ENCODE data around the gene MACROD2.

MACROD2 gene

GRCh38 chr20:14632906-14633305 is 637.6 kb downstream of the MACROD2 start:
- H3K4me3 Mint-ChIP-seq: no peak overlapping the region
- no peaks in the 10 kb centered on the region for H3K4me1 Mint-ChIP-seq (ENCODE audit: low read depth)
- peaks cover 11% of the 10 kb centered on the region for H3K9me3 Mint-ChIP-seq
- H3K36me3 Mint-ChIP-seq (ENCODE audit: low read depth): no peaks in the 10 kb centered on the region
- H3K27ac Mint-ChIP-seq: no peak overlapping the region
- no peaks in the 10 kb centered on the region for H3K27me3 Mint-ChIP-seq (ENCODE audit: low read depth)

GRCh38 chr20:14633507-14633906 is 638.2 kb downstream of the MACROD2 start:
- peaks cover 11% of the 10 kb centered on the region for H3K9me3 Mint-ChIP-seq
- H3K4me1 Mint-ChIP-seq (ENCODE audit: low read depth): no peaks in the 10 kb centered on the region
- H3K4me3 Mint-ChIP-seq: no peak overlapping the region
- no peaks in the 10 kb centered on the region for H3K36me3 Mint-ChIP-seq (ENCODE audit: low read depth)
- no peak overlapping the region for H3K27ac Mint-ChIP-seq
- no peaks in the 10 kb centered on the region for H3K27me3 Mint-ChIP-seq (ENCODE audit: low read depth)

DNA sequence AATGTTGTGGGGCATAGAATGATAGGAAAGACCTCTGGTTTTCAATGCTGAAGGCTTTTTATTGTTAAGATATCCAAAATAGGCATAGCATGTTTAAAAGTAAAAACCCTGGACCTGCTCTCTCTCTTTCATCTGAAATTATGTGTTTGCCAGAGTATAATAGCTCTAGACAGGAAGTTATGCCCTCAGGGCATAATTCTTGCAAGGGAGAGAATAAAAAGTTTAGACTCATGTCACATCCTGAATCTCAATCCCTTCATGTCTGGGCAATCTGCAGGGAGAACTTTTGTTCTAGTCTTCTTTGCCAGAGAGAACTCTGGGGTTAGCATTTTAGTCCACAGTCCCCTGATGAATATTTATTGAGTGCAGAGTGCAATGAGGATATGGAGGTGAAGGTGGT is 639.3 kb downstream of the MACROD2 start:
- Mint-ChIP-seq H3K4me3 (no peak overlapping the region), H3K9me3 (peaks cover 15% of the 10 kb centered on the region), H3K27me3 (ENCODE audit: low read depth) (no peaks in the 10 kb centered on the region), H3K36me3 (ENCODE audit: low read depth) (no peaks in the 10 kb centered on the region), H3K27ac (no peak overlapping the region), H3K4me1 (ENCODE audit: low read depth) (no peaks in the 10 kb centered on the region)

DNA sequence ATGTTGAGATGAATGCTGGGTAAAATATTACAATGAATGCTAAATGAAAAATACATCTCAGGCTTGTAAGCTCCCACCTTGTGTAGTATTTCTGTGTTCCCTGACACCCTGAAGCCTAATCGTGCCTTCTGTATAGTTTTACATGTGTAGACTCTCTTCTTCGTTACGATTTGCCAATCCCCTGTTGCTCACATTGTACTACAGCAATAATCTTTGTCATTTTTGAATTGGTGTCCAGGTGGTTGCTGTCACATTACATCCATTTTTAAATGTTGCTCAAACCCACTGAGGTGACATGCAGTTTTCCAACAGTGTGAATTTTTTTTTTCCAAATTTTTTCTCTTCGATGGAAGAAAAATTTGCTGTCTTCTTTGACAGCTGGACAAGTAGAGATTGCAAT is 642.1 kb downstream of the MACROD2 start:
- H3K27me3 Mint-ChIP-seq (ENCODE audit: low read depth): no peaks in the 10 kb centered on the region
- H3K9me3 Mint-ChIP-seq: peaks cover 21% of the 10 kb centered on the region
- no peak overlapping the region for H3K27ac Mint-ChIP-seq
- no peak overlapping the region for H3K4me3 Mint-ChIP-seq
- no peaks in the 10 kb centered on the region for H3K4me1 Mint-ChIP-seq (ENCODE audit: low read depth)
- H3K36me3 Mint-ChIP-seq (ENCODE audit: low read depth): no peaks in the 10 kb centered on the region

GRCh38 chr20:14643146-14643545 is 647.8 kb downstream of the MACROD2 start:
- Mint-ChIP-seq H3K4me1 (ENCODE audit: low read depth) (no peaks in the 10 kb centered on the region), H3K4me3 (no peak overlapping the region), H3K27me3 (ENCODE audit: low read depth) (no peaks in the 10 kb centered on the region)

GRCh38 chr20:14643556-14643955 is 648.2 kb downstream of the MACROD2 start:
- H3K4me1 Mint-ChIP-seq (ENCODE audit: low read depth): no peaks in the 10 kb centered on the region
- no peaks in the 10 kb centered on the region for H3K36me3 Mint-ChIP-seq (ENCODE audit: low read depth)
- no peak overlapping the region for H3K27ac Mint-ChIP-seq
- H3K4me3 Mint-ChIP-seq: no peak overlapping the region
- H3K9me3 Mint-ChIP-seq: peaks cover 14% of the 10 kb centered on the region
- no peaks in the 10 kb centered on the region for H3K27me3 Mint-ChIP-seq (ENCODE audit: low read depth)

More at GRCh38 chr20:14643146-14643545, 647.8 kb downstream of the MACROD2 start:
- H3K27ac Mint-ChIP-seq: no peak overlapping the region
- H3K36me3 Mint-ChIP-seq (ENCODE audit: low read depth): no peaks in the 10 kb centered on the region
- peaks cover 14% of the 10 kb centered on the region for H3K9me3 Mint-ChIP-seq

- Mint-ChIP-seq H3K36me3 (ENCODE audit: low read depth) (no peaks in the 10 kb centered on the region), H3K27ac (no peak overlapping the region), H3K9me3 (peaks cover 12% of the 10 kb centered on the region), H3K27me3 (ENCODE audit: low read depth) (no peaks in the 10 kb centered on the region), H3K4me3 (no peak overlapping the region), H3K4me1 (ENCODE audit: low read depth) (no peaks in the 10 kb centered on the region)
These were observed 649.2 kb downstream of the MACROD2 start for GRCh38 chr20:14644306-14645097.

GRCh38 chr20:14647016-14647415 is 651.7 kb downstream of the MACROD2 start:
- Mint-ChIP-seq H3K27me3 (ENCODE audit: low read depth) (no peaks in the 10 kb centered on the region), H3K4me1 (ENCODE audit: low read depth) (no peaks in the 10 kb centered on the region), H3K9me3 (peaks cover 6% of the 10 kb centered on the region), H3K4me3 (no peak overlapping the region), H3K36me3 (ENCODE audit: low read depth) (no peaks in the 10 kb centered on the region), H3K27ac (no peak overlapping the region)

DNA sequence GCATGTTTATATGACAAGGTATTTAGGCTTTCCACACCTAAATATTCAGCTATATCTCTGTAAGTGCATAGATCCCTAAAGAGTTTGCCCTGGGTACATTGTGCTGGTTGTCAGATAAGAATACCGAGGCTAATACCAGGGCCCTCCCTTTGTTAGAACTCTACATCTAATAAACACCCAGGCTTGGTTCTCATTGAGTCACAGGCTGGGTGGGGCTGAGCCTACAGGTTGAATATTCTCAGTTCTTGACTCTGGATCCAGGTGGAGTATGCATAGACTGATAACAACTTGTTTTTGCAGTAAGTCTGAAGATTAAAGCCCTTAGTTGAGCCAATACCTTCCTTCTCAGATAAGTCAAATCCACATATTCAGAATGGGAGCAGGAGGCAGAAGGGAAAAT is 654.3 kb downstream of the MACROD2 start:
- H3K4me3 Mint-ChIP-seq: no peak overlapping the region
- no peak overlapping the region for H3K27ac Mint-ChIP-seq
- no peaks in the 10 kb centered on the region for H3K4me1 Mint-ChIP-seq (ENCODE audit: low read depth)
- H3K9me3 Mint-ChIP-seq: peaks cover 3% of the 10 kb centered on the region
- H3K36me3 Mint-ChIP-seq (ENCODE audit: low read depth): no peaks in the 10 kb centered on the region
- no peaks in the 10 kb centered on the region for H3K27me3 Mint-ChIP-seq (ENCODE audit: low read depth)

DNA sequence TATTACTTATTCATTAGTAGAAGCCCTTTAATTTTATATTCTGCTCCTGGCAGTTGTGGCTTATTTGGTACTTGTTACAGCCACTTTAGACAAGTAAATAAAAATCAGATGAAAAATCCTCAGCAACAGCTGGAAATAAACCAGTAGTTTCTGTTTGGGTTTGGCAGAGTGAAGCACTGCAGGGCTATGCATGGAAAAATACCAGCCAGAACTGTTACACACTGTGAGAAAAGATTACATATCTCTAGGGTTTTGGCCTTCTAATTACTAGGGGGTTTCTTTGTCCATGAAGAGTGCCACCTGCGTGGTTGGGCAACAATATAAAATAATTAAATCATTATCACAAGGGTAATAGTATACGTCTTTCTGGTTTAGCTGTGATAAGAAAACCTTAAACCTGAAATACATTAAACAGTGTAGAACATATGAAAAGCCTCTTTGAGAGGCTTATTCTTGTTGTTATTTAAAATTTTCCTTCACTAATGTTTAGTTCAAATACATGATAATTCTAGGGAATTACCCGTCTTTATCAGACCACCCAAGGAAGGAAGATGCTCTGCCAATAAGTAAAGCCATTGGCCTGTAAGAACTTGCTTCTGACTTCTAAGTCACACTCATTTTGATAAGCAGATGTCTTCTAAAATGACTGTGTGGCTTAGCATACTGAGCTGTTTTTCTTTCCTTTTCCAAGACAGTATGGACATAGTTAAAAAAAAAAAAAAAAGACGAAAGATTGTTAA is 662.1 kb downstream of the MACROD2 start:
- Mint-ChIP-seq H3K9me3 (peaks cover 16% of the 10 kb centered on the region), H3K27me3 (ENCODE audit: low read depth) (no peaks in the 10 kb centered on the region), H3K4me3 (no peak overlapping the region), H3K36me3 (ENCODE audit: low read depth) (no peaks in the 10 kb centered on the region), H3K27ac (no peak overlapping the region), H3K4me1 (ENCODE audit: low read depth) (no peaks in the 10 kb centered on the region)

DNA sequence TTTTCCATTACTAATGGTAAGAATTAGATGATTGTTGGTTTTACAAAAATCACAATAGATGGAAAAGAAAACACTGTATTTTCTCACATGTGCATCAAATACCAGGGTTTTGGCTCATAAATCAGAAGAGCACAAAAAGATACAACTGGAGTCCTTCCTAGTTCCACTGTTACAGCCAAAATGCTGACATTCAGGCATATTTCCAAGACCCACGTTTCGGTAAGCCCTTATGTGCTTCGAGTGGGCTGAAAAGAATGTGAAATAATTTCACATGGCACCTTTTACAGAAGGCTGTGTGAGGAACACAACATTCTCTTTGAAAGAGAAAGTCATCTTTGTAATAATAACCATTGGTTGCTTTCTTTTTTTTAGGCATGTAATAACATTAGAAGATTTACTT is 668.8 kb downstream of the MACROD2 start:
- Mint-ChIP-seq H3K36me3 (ENCODE audit: low read depth) (no peaks in the 10 kb centered on the region), H3K27me3 (ENCODE audit: low read depth) (no peaks in the 10 kb centered on the region), H3K4me1 (ENCODE audit: low read depth) (no peaks in the 10 kb centered on the region), H3K27ac (no peak overlapping the region), H3K4me3 (no peak overlapping the region), H3K9me3 (peaks cover 17% of the 10 kb centered on the region)

- Mint-ChIP-seq H3K9me3 (peaks cover 12% of the 10 kb centered on the region), H3K27me3 (ENCODE audit: low read depth) (no peaks in the 10 kb centered on the region), H3K4me3 (no peak overlapping the region), H3K27ac (no peak overlapping the region), H3K36me3 (ENCODE audit: low read depth) (no peaks in the 10 kb centered on the region), H3K4me1 (ENCODE audit: low read depth) (no peaks in the 10 kb centered on the region)
These were observed 671.4 kb downstream of the MACROD2 start for GRCh38 chr20:14666696-14667095.

DNA sequence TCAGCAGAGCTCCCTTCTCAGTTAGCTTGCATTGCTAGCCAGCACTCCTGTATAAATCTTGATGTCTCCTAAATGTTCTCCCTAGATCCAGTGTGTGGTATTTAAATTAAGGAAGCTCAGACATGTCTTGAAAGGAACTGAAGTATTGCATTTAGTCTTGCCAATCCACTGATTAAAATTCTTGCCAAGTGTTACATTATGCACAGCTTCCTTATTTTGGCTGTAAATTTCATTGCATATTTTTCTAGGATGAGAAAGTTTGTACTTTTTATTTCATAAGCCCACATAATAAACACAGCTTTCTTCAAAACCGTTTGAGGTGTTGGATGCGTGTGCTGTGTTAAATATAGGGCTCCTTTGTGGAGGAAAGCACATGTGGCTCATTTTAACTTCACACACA is 671.9 kb downstream of the MACROD2 start:
- Mint-ChIP-seq H3K27me3 (ENCODE audit: low read depth) (no peaks in the 10 kb centered on the region), H3K36me3 (ENCODE audit: low read depth) (no peaks in the 10 kb centered on the region)

GRCh38 chr20:14672066-14672465 is 676.8 kb downstream of the MACROD2 start:
- Mint-ChIP-seq H3K4me3 (no peak overlapping the region), H3K27me3 (ENCODE audit: low read depth) (no peaks in the 10 kb centered on the region), H3K36me3 (ENCODE audit: low read depth) (no peaks in the 10 kb centered on the region), H3K4me1 (ENCODE audit: low read depth) (no peaks in the 10 kb centered on the region), H3K9me3 (peaks cover 20% of the 10 kb centered on the region), H3K27ac (no peak overlapping the region)

More for the DNA sequence above, 671.9 kb downstream of the MACROD2 start:
- no peak overlapping the region for H3K27ac Mint-ChIP-seq
- H3K9me3 Mint-ChIP-seq: peaks cover 8% of the 10 kb centered on the region
- H3K4me1 Mint-ChIP-seq (ENCODE audit: low read depth): no peaks in the 10 kb centered on the region
- no peak overlapping the region for H3K4me3 Mint-ChIP-seq

DNA sequence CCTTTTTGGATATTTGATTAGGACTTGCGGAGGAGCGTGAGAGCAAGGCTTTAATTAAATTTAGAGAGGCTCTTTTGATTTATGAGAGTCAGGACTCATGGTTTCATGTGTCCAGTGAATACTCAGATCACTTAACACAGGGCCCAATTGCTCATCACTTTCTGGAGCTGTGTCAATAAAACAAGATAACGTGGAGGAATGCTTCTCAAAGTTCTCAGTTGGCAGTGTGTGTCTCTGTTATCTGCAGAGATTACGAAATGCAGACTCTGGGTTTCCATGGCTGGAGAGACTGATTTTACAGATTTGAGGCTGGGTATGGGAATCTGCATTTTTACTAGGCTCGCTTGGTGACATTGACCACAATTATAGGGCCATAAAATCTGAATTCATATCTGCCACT is 677.8 kb downstream of the MACROD2 start:
- Mint-ChIP-seq H3K9me3 (peaks cover 20% of the 10 kb centered on the region), H3K4me3 (no peak overlapping the region), H3K36me3 (ENCODE audit: low read depth) (no peaks in the 10 kb centered on the region), H3K27me3 (ENCODE audit: low read depth) (no peaks in the 10 kb centered on the region), H3K27ac (no peak overlapping the region), H3K4me1 (ENCODE audit: low read depth) (no peaks in the 10 kb centered on the region)
